SK-N-SH (cell line): Measurements from ENCODE around the gene CPLANE2. TPM values are rescaled to one million over a fixed set of nuclear protein-coding genes. Genes with fewer than 3 reads are reported as not detected.
A peak's percentile ranks its signal among the peaks of the same experiment; 100 is the strongest.

Experiments used
- CTCF ChIA-PET: fragments of 300-600, 350-600 bp; formaldehyde crosslinking; extraction: SDS; loops from one replicate; lab custom pipeline; 2021; lab: Yijun Ruan, JAX
- POLR2A ChIA-PET: fragments of 350-600 bp; sonication (Branson Sonifier 250); formaldehyde crosslinking; extraction: SDS; loops from one replicate; lab custom pipeline; 2020; ENCODE audit warnings: antibody characterized with exemption, inconsistent platforms; lab: Yijun Ruan, JAX
- DNase-seq: peaks from one replicate; pipeline ENCODE4 v3.0.0; 2012
- H2AFZ ChIP-seq: fragments of 200-600 bp; sonication (generic); 2 replicates; pipeline ENCODE4 v1.8.1; 2016; ENCODE audit warnings: antibody characterized with exemption, mild to moderate bottlenecking, low read depth
- H3F3A ChIP-seq: fragments of 200-600 bp; sonication (generic); replicated peaks from 2 replicates; pipeline ENCODE3; 2016; ENCODE audit warnings: antibody characterized with exemption, mild to moderate bottlenecking; ENCODE audit not compliant: insufficient read depth
- H3K27ac ChIP-seq, 2 experiments: fragments of 200-500 bp in 1 of 2; fragments of 200-600 bp in 1 of 2; sonication (Bioruptor generic) in 1 of 2; sonication (generic), shearing (Covaris generic) in 1 of 2; 2 replicates each; pipeline versions ENCODE4 v1.5.1 to v1.6.1; 2014 to 2016; ENCODE audit warnings: low read depth in 2 of 2, inconsistent platforms in 1 of 2, low read length in 1 of 2, mild to moderate bottlenecking in 1 of 2, mixed read lengths in 1 of 2
- H3K27me3 ChIP-seq: fragments of 200-600 bp; sonication (generic), shearing (Covaris generic); 2 replicates; pipeline ENCODE4 v1.6.1; 2016; ENCODE audit warnings: mixed run types; ENCODE audit not compliant: insufficient read depth
- H3K36me3 ChIP-seq, 2 experiments: fragments of 200-500 bp in 1 of 2; fragments of 200-600 bp in 1 of 2; sonication (Bioruptor generic) in 1 of 2; sonication (generic) in 1 of 2; replicated peaks in 1 of 2; 2 replicates each; pipeline versions ENCODE3 to v1.5.1; 2014 to 2016; ENCODE audit warnings: low read length in 1 of 2, mild to moderate bottlenecking in 1 of 2; ENCODE audit not compliant: insufficient read depth in 2 of 2, control insufficient read depth in 1 of 2
- H3K4me1 ChIP-seq, 2 experiments: fragments of 200-500 bp in 1 of 2; fragments of 200-600 bp in 1 of 2; sonication (Bioruptor generic) in 1 of 2; sonication (generic), shearing (Covaris generic) in 1 of 2; 2 replicates each; pipeline versions ENCODE4 v1.5.1 to v1.6.1; 2014 to 2016; ENCODE audit warnings: low read depth in 1 of 2, low read length in 1 of 2, mixed run types in 1 of 2; ENCODE audit not compliant: insufficient read depth in 2 of 2, control insufficient read depth in 1 of 2
- H3K4me2 ChIP-seq: fragments of 200-600 bp; sonication (generic), shearing (Covaris generic); 2 replicates; pipeline ENCODE4 v1.6.1; 2017; ENCODE audit warnings: mixed run types
- H3K4me3 ChIP-seq, 2 experiments: fragments of 200-500 bp in 1 of 2; fragments of 200-600 bp in 1 of 2; sonication (Bioruptor generic) in 1 of 2; sonication (generic), shearing (Covaris generic) in 1 of 2; 2 replicates each; pipeline versions ENCODE4 v1.5.1 to v1.8.1; 2014 to 2016; ENCODE audit warnings: low read depth in 2 of 2, inconsistent platforms in 1 of 2, low read length in 1 of 2, mild to moderate bottlenecking in 1 of 2, mixed read lengths in 1 of 2, moderate library complexity in 1 of 2
- H3K79me2 ChIP-seq: fragments of 200-600 bp; sonication (generic); 2 replicates; pipeline ENCODE4 v1.8.1; 2017; ENCODE audit warnings: mild to moderate bottlenecking; ENCODE audit not compliant: insufficient read depth
- H3K9ac ChIP-seq: fragments of 200-600 bp; sonication (generic); 2 replicates; pipeline ENCODE4 v1.6.1; 2017; ENCODE audit warnings: mixed run types
- H3K9me2 ChIP-seq: fragments of 200-600 bp; sonication (generic); 2 replicates; pipeline ENCODE4 v1.6.1; 2017; ENCODE audit warnings: mixed run types
- H3K9me3 ChIP-seq: fragments of 200-600 bp; sonication (generic); 2 replicates; pipeline ENCODE4 v1.6.1; 2017; ENCODE audit warnings: mixed run types, mild to moderate bottlenecking, moderate library complexity
- H4K20me1 ChIP-seq: fragments of 200-600 bp; sonication (generic); 2 replicates; pipeline ENCODE4 v1.6.1; 2017; ENCODE audit warnings: mild to moderate bottlenecking, mixed run types; ENCODE audit not compliant: insufficient read depth
- CHD2 ChIP-seq: fragments of 150-350 bp; IDR thresholded peaks from 2 replicates; pipeline ENCODE4 v1.6.1; 2018; ENCODE audit warnings: low read length; ENCODE audit not compliant: partially characterized antibody
- ELF1 ChIP-seq: IDR thresholded peaks from 2 replicates; pipeline ENCODE4 v1.4.0; 2012
- EZH2phosphoT487 ChIP-seq: fragments of 200-600 bp; sonication (generic); IDR thresholded peaks from 2 replicates; pipeline ENCODE4 v1.6.1; 2017; ENCODE audit warnings: low read depth, mixed run types, mild to moderate bottlenecking, antibody characterized with exemption, moderate library complexity, borderline replicate concordance
- FOSL2 ChIP-seq: IDR thresholded peaks from 2 replicates; pipeline ENCODE4 v1.4.0; 2012; ENCODE audit warnings: low read depth, mild to moderate bottlenecking, moderate library complexity, borderline replicate concordance
- GATA2 ChIP-seq: sonication (generic); formaldehyde crosslinking; IDR thresholded peaks from 2 replicates; pipeline ENCODE4 v1.5.0; 2020; ENCODE audit warnings: mild to moderate bottlenecking, missing genetic modification reagents
- JUND ChIP-seq: IDR thresholded peaks from 2 replicates; pipeline ENCODE4 v1.4.0; 2012
- MAX ChIP-seq: IDR thresholded peaks from 2 replicates; pipeline ENCODE4 v1.4.0; 2012; ENCODE audit warnings: low read depth
- MEF2A ChIP-seq: IDR thresholded peaks from 2 replicates; pipeline ENCODE4 v1.4.0; 2012; ENCODE audit warnings: low read depth, borderline replicate concordance
- NFIC ChIP-seq: IDR thresholded peaks from 2 replicates; pipeline ENCODE4 v1.4.0; 2012; ENCODE audit warnings: borderline replicate concordance
- NRF1 ChIP-seq: IDR thresholded peaks from 2 replicates; pipeline ENCODE4 v1.6.1; 2012; ENCODE audit warnings: low read depth, mild to moderate bottlenecking, low read length
- PBX3 ChIP-seq: IDR thresholded peaks from 2 replicates; pipeline ENCODE4; 2012
- POLR2AphosphoS5 ChIP-seq: IDR thresholded peaks from 2 replicates; pipeline ENCODE4 v1.6.1; 2012; ENCODE audit warnings: low read depth, low read length
- RAD21 ChIP-seq: IDR thresholded peaks from 2 replicates; pipeline ENCODE4 v1.6.1; 2012; ENCODE audit warnings: mild to moderate bottlenecking, low read length
- RCOR1 ChIP-seq: fragments of 150-350 bp; IDR thresholded peaks from 2 replicates; pipeline ENCODE4 v1.6.1; 2017; ENCODE audit warnings: antibody characterized with exemption, low read length
- REST ChIP-seq: IDR thresholded peaks from 2 replicates; pipeline ENCODE4 v1.6.1; 2012; ENCODE audit warnings: mild to moderate bottlenecking, low read depth, low read length, moderate library complexity
- RFX5 ChIP-seq: IDR thresholded peaks from 2 replicates; pipeline ENCODE4 v1.6.1; 2012; ENCODE audit warnings: mild to moderate bottlenecking, improper control_type of control experiment, low read length
- RXRA ChIP-seq: IDR thresholded peaks from 2 replicates; pipeline ENCODE4 v1.4.0; 2012; ENCODE audit warnings: low read depth, mild to moderate bottlenecking, borderline replicate concordance
- SIN3A ChIP-seq: IDR thresholded peaks from 2 replicates; pipeline ENCODE4 v1.6.1; 2012; ENCODE audit warnings: low read depth, mild to moderate bottlenecking, low read length, moderate library complexity, borderline replicate concordance
- SMC3 ChIP-seq: IDR thresholded peaks from 2 replicates; pipeline ENCODE4 v1.6.1; 2012; ENCODE audit warnings: low read depth, low read length, improper control_type of control experiment
- TAF1 ChIP-seq: IDR thresholded peaks from 2 replicates; pipeline ENCODE4 v1.6.1; 2012; ENCODE audit warnings: low read depth, mild to moderate bottlenecking, low read length, moderate library complexity, borderline replicate concordance
- TCF12 ChIP-seq: IDR thresholded peaks from 2 replicates; pipeline ENCODE4 v1.4.0; 2012
- USF1 ChIP-seq: IDR thresholded peaks from 2 replicates; pipeline ENCODE4 v1.4.0; 2012; ENCODE audit warnings: low read depth, borderline replicate concordance
- USF2 ChIP-seq: fragments of 150-350 bp; IDR thresholded peaks from 2 replicates; pipeline ENCODE4 v1.6.1; 2017; ENCODE audit warnings: antibody characterized with exemption, low read length, low read depth, borderline replicate concordance
- YY1 ChIP-seq: IDR thresholded peaks from 2 replicates; pipeline ENCODE4 v1.4.0; 2012; ENCODE audit warnings: low read depth, mild to moderate bottlenecking
- polyA plus RNA-seq, 3 experiments: library from polyadenylated mRNA; depleted of rRNA; stranded (reverse); fragments of >200 nt; gene quantifications; 2 replicates each; pipeline ENCODE4 v1.2.3, GENCODE V29; 2012

CPLANE2 gene
- polyA plus RNA-seq, 1 of the 3 experiments (the other 2 are of a cell fraction) = 8.6 TPM

GRCh38 chr1:16267690-16268180 is 30.8 kb upstream of the CPLANE2 start:
- CTCF ChIA-PET = interaction anchor here (1.2 to 1.8 kb wide), 2 partner anchors 14 to 95 kb away, joined by 4 to 5 read pairs; no protein-coding TSS in a partner anchor
- Histone ChIP-seq H3K36me3 (no peaks in the 10 kb centered on the region), H3K4me2 (peak overlapping the region; percentile 8; the same call in 1 of the 2 replicates), H3F3A (peaks cover 10% of the 10 kb centered on the region), H3K27me3 (no peaks in the 10 kb centered on the region), H3K9ac (no peak overlapping the region), H3K27ac (peak overlapping the region; percentile 7 to 60; a peak in 3 of 4 replicates), H2AFZ (no peak overlapping the region), H3K79me2 (peaks cover 35% of the 10 kb centered on the region; the same call in 1 of the 2 replicates), H3K4me3 (no peak overlapping the region), H3K9me2 (no peaks in the 10 kb centered on the region), H3K9me3 (no peaks in the 10 kb centered on the region), H3K4me1 (peaks cover 9 to 18% of the 10 kb centered on the region in 2 experiments), H4K20me1 (0 out of 2 replicates have a peak, but pooled peaks cover 6% of the 10 kb centered on the region)
- POLR2A ChIA-PET = no interaction called here
- no peak for DNase-seq
- TF ChIP-seq EZH2phosphoT487 (no peak), REST (no peak), RFX5 (no peak), JUND (no peak), USF1 (no peak), FOSL2 (peak; percentile 3; the same call in 1 of the 2 replicates), SMC3 (no peak), NFIC (no peak; the same call in 1 of the 2 replicates), GATA2 (no peak), USF2 (no peak), RXRA (no peak), SIN3A (no peak), ELF1 (no peak), MAX (no peak), YY1 (no peak), RAD21 (no peak), MEF2A (no peak), PBX3 (peak; percentile 18; the same call in 1 of the 2 replicates), TAF1 (no peak), CHD2 (no peak), TCF12 (peak; percentile 41; the same call in 1 of the 2 replicates), NRF1 (no peak), POLR2AphosphoS5 (no peak), RCOR1 (no peak)
